Measurements from ENCODE around the gene ZBTB7C.

DNA sequence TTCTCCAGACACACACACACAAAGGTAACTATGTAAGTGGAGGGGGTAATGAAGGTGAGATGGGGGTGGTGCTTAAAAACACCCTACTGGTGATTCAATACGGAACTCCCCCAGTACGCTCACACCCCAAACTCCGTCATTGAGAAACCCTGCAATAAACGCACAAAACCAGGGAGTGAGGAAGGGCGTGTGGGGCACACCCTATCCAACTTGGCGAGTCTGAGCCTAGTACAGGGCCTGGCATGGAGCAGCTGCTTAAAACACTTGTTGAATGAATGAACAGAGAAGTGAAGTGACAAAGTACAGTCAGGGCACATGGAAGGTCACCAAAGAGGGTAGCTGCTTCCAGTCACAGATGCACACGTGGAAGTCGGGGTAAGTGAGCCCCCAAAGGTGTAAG lies 331.9 kb downstream of the ZBTB7C start:
- no peak for TF ChIP-seq EZH2 (IDR thresholded peaks at IDR 0.05; ENCODE audit: low read length)
- TF ChIP-seq, protein P1, sequence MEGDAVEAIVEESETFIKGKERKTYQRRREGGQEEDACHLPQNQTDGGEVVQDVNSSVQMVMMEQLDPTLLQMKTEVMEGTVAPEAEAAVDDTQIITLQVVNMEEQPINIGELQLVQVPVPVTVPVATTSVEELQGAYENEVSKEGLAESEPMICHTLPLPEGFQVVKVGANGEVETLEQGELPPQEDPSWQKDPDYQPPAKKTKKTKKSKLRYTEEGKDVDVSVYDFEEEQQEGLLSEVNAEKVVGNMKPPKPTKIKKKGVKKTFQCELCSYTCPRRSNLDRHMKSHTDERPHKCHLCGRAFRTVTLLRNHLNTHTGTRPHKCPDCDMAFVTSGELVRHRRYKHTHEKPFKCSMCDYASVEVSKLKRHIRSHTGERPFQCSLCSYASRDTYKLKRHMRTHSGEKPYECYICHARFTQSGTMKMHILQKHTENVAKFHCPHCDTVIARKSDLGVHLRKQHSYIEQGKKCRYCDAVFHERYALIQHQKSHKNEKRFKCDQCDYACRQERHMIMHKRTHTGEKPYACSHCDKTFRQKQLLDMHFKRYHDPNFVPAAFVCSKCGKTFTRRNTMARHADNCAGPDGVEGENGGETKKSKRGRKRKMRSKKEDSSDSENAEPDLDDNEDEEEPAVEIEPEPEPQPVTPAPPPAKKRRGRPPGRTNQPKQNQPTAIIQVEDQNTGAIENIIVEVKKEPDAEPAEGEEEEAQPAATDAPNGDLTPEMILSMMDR (optimal IDR thresholded peaks at IDR 0.05 in 1 of 3, IDR thresholded peaks at IDR 0.05 in 1 of 3, conservative IDR thresholded peaks at IDR 0.05 in 1 of 3; ENCODE audit: extremely low read depth in 1 of 3, insufficient read depth in 2 of 3, low read length in 3 of 3) = no peak
